Glutamatergic neuron (in vitro differentiated cells): ENCODE measurements around the gene SERPINB12. TPM values are rescaled to one million over a fixed set of nuclear protein-coding genes. Genes with fewer than 3 reads are reported as not detected.

Experiments used
- DNase-seq: peaks from one replicate; pipeline ENCODE4 v3.0.0; 2022
- H3K27ac Mint-ChIP-seq: one replicate; pipeline ENCODE4 v1.8.0; 2020; ENCODE audit warnings: mild to moderate bottlenecking, mixed read lengths, inconsistent platforms; ENCODE audit not compliant: unreplicated experiment
- H3K27me3 Mint-ChIP-seq: one replicate; pipeline ENCODE4 v1.8.0; 2020; ENCODE audit warnings: mild to moderate bottlenecking, moderate library complexity, mixed read lengths, inconsistent platforms; ENCODE audit not compliant: unreplicated experiment
- H3K36me3 Mint-ChIP-seq: one replicate; pipeline ENCODE4 v1.8.0; 2020; ENCODE audit warnings: mild to moderate bottlenecking, mixed read lengths, inconsistent platforms; ENCODE audit not compliant: unreplicated experiment
- H3K4me1 Mint-ChIP-seq: one replicate; pipeline ENCODE4 v1.8.0; 2020; ENCODE audit warnings: mild to moderate bottlenecking, low read depth, mixed read lengths, inconsistent platforms; ENCODE audit not compliant: unreplicated experiment
- H3K4me3 Mint-ChIP-seq: one replicate; pipeline ENCODE4 v1.8.0; 2020; ENCODE audit warnings: mild to moderate bottlenecking, mixed read lengths, inconsistent platforms; ENCODE audit not compliant: unreplicated experiment
- H3K9me3 Mint-ChIP-seq: one replicate; pipeline ENCODE4 v1.8.0; 2020; ENCODE audit warnings: mild to moderate bottlenecking, moderate library complexity, mixed read lengths, inconsistent platforms; ENCODE audit not compliant: unreplicated experiment
- CTCF ChIP-seq: fragments of 200-600 bp; sonication (generic); IDR thresholded peaks from one replicate; pipeline ENCODE4 v1.5.0; 2021; ENCODE audit not compliant: partially characterized antibody, unreplicated experiment
- total RNA-seq: library from RNA; stranded (reverse); fragmentation: NEBNext Ultra II Directional; extraction: Animal tissue kit (Norgen Biotek cat#: 25700); gene quantifications from one replicate; pipeline ENCODE4 v1.2.1, GENCODE V29; 2021; ENCODE audit not compliant: unreplicated experiment

SERPINB12 gene
- total RNA-seq, 1 donor from 2014 or later, result not detected

- Mint-ChIP-seq H3K4me3 (no peak overlapping the region), H3K4me1 (no peaks in the 10 kb centered on the region), H3K27ac (no peak overlapping the region), H3K27me3 (no peaks in the 10 kb centered on the region), H3K36me3 (peaks cover 8% of the 10 kb centered on the region), H3K9me3 (no peaks in the 10 kb centered on the region)
- TF ChIP-seq CTCF, result no peak
- no peak for DNase-seq
Measured at GRCh38 chr18:63617049-63617914, 75.1 kb downstream of the SERPINB12 start.

DNA sequence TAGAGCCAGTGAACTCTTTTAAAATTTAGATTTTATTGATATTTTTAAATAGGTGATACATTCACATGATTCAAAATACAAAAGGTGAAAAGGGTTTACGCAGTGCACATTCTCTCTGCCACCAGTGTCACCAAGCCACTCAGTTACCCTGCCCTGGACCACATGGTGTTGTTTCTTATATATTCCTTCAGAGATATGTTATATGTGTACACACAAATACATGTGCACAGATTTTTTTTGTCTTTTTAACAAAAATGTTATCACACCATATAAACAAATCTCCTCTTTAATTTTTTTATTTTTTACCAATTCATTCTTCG, 75.7 kb downstream of the SERPINB12 start:
- no peaks in the 10 kb centered on the region for H3K4me1 Mint-ChIP-seq
- no peak overlapping the region for H3K27ac Mint-ChIP-seq
- H3K9me3 Mint-ChIP-seq, result no peaks in the 10 kb centered on the region
- DNase-seq, result no peak
- H3K27me3 Mint-ChIP-seq, result no peaks in the 10 kb centered on the region
- peaks cover 8% of the 10 kb centered on the region for H3K36me3 Mint-ChIP-seq
- H3K4me3 Mint-ChIP-seq, result no peak overlapping the region
- no peak for TF ChIP-seq CTCF

Other genes with a start within 250 kb of the SERPINB12 start
- gene BCL2, start 222.6 kb upstream of the SERPINB12 start, total RNA-seq, result 6.8 TPM
- 31.1 TPM for gene KDSR, start 175.2 kb upstream of the SERPINB12 start, total RNA-seq
- 44.5 TPM for gene VPS4B, start 119.9 kb upstream of the SERPINB12 start, total RNA-seq
- not detected for gene SERPINB5, start 65.4 kb upstream of the SERPINB12 start, total RNA-seq
- gene SERPINB13, start 45.0 kb downstream of the SERPINB12 start, total RNA-seq, result not detected
- not detected for gene SERPINB4, start 101.9 kb downstream of the SERPINB12 start, total RNA-seq
- not detected for gene SERPINB3, start 119.5 kb downstream of the SERPINB12 start, total RNA-seq
- gene SERPINB11, start 160.6 kb downstream of the SERPINB12 start, total RNA-seq, result not detected
- gene SERPINB7, start 233.0 kb downstream of the SERPINB12 start, total RNA-seq, result not detected